ENCODE measurements around the gene TRIP6.
"Not testable (repeated sequence)": the region's sequence is repeated elsewhere in the genome, so short reads cannot be mapped to it uniquely, and the experiment has no call there.

TRIP6 gene

GRCh38 chr7:100899432-100899831 is 32.2 kb downstream of the TRIP6 start:
- DNase-seq, result peak in 2 of 10 donors; percentile 21 to 25
- intact Hi-C loops (cut with DNase I), result no loop called here

GRCh38 chr7:100900978-100901377 is 33.8 kb downstream of the TRIP6 start:
- peak in 1 of 10 donors; percentile 15 for DNase-seq
- intact Hi-C loops (cut with DNase I), result no loop called here

GRCh38 chr7:100901921-100902332 is 34.7 kb downstream of the TRIP6 start:
- intact Hi-C loops (cut with DNase I), result no loop called here
- DNase-seq, result peak in 1 of 10 donors; percentile 44

GRCh38 chr7:100902638-100903037 is 35.5 kb downstream of the TRIP6 start:
- intact Hi-C loops (cut with DNase I), result no loop called here
- peak in 1 of 10 donors; percentile 73 for DNase-seq

- intact Hi-C loops (cut with DNase I), result no loop called here
- DNase-seq, result no peak
These were observed 41.3 kb downstream of the TRIP6 start for GRCh38 chr7:100908512-100908911.

- intact Hi-C loops (cut with DNase I); DNase-seq: not testable (repeated sequence)
These were observed 43.3 kb downstream of the TRIP6 start for GRCh38 chr7:100910443-100910842.

- intact Hi-C loops (cut with DNase I), result no loop called here
- no peak for DNase-seq
These were observed 44.3 kb downstream of the TRIP6 start for GRCh38 chr7:100911484-100911883.

GRCh38 chr7:100914208-100914878 is 47.2 kb downstream of the TRIP6 start:
- peak in 1 of 10 donors; percentile 27 for DNase-seq
- intact Hi-C loops (cut with DNase I), result no loop called here

GRCh38 chr7:100914879-100915447 is 47.8 kb downstream of the TRIP6 start:
- intact Hi-C loops (cut with DNase I), result no loop called here
- DNase-seq, result peak in 1 of 10 donors; percentile 24

- DNase-seq; intact Hi-C loops (cut with DNase I): not testable (repeated sequence)
These were observed 52.1 kb downstream of the TRIP6 start for GRCh38 chr7:100919335-100919734.

GRCh38 chr7:100919779-100920437 is 52.7 kb downstream of the TRIP6 start:
- DNase-seq; intact Hi-C loops (cut with DNase I): not testable (repeated sequence)

- DNase-seq, result peak in 1 of 10 donors; percentile 30
These were observed 53.9 kb downstream of the TRIP6 start for GRCh38 chr7:100921039-100921438.

More at GRCh38 chr7:100921039-100921438, 53.9 kb downstream of the TRIP6 start:
- intact Hi-C loops (cut with DNase I), result no loop called here
